ENCODE results near the gene ME3. TPM values are rescaled to one million over a fixed set of nuclear protein-coding genes. Genes with fewer than 3 reads are reported as not detected.

Gene ME3
- polyA plus RNA-seq, 1 donor (not counting 4 experiments of a cell fraction or from before 2014, with no cell fraction given) = 1.0 TPM

GRCh38 chr11:86491027-86491426, 181.4 kb downstream of the ME3 start:
- TF ChIP-seq CTCF (optimal IDR thresholded peaks at IDR 0.05 in 1 of 3, IDR thresholded peaks at IDR 0.05 in 1 of 3, conservative IDR thresholded peaks at IDR 0.05 in 1 of 3; ENCODE audit: extremely low read depth in 1 of 3, insufficient read depth in 2 of 3, low read length in 3 of 3) (no peak), EZH2 (IDR thresholded peaks at IDR 0.05; ENCODE audit: low read length) (no peak)
- no peaks in the 10 kb centered on the region for H3K9me3 ChIP-seq (ENCODE audit: control insufficient read depth, low read depth, low read length)
- H3K79me2 ChIP-seq (ENCODE audit: control insufficient read depth, insufficient read depth, low read length) = no peaks in the 10 kb centered on the region
- dilution Hi-C loops (cut with MboI; ENCODE audit: extremely low pct_ligation_motif_present, low sequenced_read_pairs) = no loop called here
- H3K9me1 ChIP-seq (ENCODE audit: control insufficient read depth, extremely low read depth, insufficient read depth, low read length) = no peaks in the 10 kb centered on the region
- no peaks in the 10 kb centered on the region for H4K20me1 ChIP-seq (ENCODE audit: control insufficient read depth, extremely low read depth, insufficient read depth, low read length)
- no peaks in the 10 kb centered on the region for H3K27me3 ChIP-seq (ENCODE audit: control insufficient read depth, extremely low read depth, insufficient read depth, low read length)
- peaks cover 5% of the 10 kb centered on the region for H3K4me1 ChIP-seq (ENCODE audit: control insufficient read depth, extremely low read depth, insufficient read depth, low read length)
- no peak for DNase-seq (ENCODE audit: low read depth, low spot score)
- H3K27ac ChIP-seq (ENCODE audit: control insufficient read depth, insufficient read depth, low read length) = no peak overlapping the region
- H3K4me3 ChIP-seq (ENCODE audit: control insufficient read depth in 2 of 3, extremely low read depth in 1 of 3, insufficient read depth in 2 of 3, low read depth in 1 of 3, low read length in 3 of 3) = no peak overlapping the region
- FAIRE-seq = no peak
- H3K4me2 ChIP-seq (ENCODE audit: control insufficient read depth, extremely low read depth, insufficient read depth, low read depth, low read length) = no peak overlapping the region
- H3K36me3 ChIP-seq (ENCODE audit: control insufficient read depth in 2 of 2, extremely low read depth in 1 of 2, insufficient read depth in 2 of 2, low read length in 2 of 2) = no peaks in the 10 kb centered on the region
- H3K9ac ChIP-seq (ENCODE audit: control insufficient read depth, extremely low read depth, insufficient read depth, low read length) = no peak overlapping the region
- no peak overlapping the region for H2AFZ ChIP-seq (ENCODE audit: control insufficient read depth, low read length)

GRCh38 chr11:86490582-86490981, 181.8 kb downstream of the ME3 start:
- Histone ChIP-seq H3K9me3 (ENCODE audit: control insufficient read depth, low read depth, low read length) (no peaks in the 10 kb centered on the region), H3K27ac (ENCODE audit: control insufficient read depth, insufficient read depth, low read length) (no peak overlapping the region), H4K20me1 (ENCODE audit: control insufficient read depth, extremely low read depth, insufficient read depth, low read length) (no peaks in the 10 kb centered on the region), H3K4me3 (ENCODE audit: control insufficient read depth in 2 of 3, extremely low read depth in 1 of 3, insufficient read depth in 2 of 3, low read depth in 1 of 3, low read length in 3 of 3) (no peak overlapping the region), H2AFZ (ENCODE audit: control insufficient read depth, low read length) (no peak overlapping the region), H3K4me1 (ENCODE audit: control insufficient read depth, extremely low read depth, insufficient read depth, low read length) (peaks cover 5% of the 10 kb centered on the region), H3K9me1 (ENCODE audit: control insufficient read depth, extremely low read depth, insufficient read depth, low read length) (no peaks in the 10 kb centered on the region), H3K36me3 (ENCODE audit: control insufficient read depth in 2 of 2, extremely low read depth in 1 of 2, insufficient read depth in 2 of 2, low read length in 2 of 2) (no peaks in the 10 kb centered on the region), H3K4me2 (ENCODE audit: control insufficient read depth, extremely low read depth, insufficient read depth, low read depth, low read length) (no peak overlapping the region), H3K27me3 (ENCODE audit: control insufficient read depth, extremely low read depth, insufficient read depth, low read length) (no peaks in the 10 kb centered on the region), H3K79me2 (ENCODE audit: control insufficient read depth, insufficient read depth, low read length) (no peaks in the 10 kb centered on the region), H3K9ac (ENCODE audit: control insufficient read depth, extremely low read depth, insufficient read depth, low read length) (no peak overlapping the region)
- FAIRE-seq (no peak), DNase-seq (ENCODE audit: low read depth, low spot score) (no peak)
- dilution Hi-C loops (cut with MboI; ENCODE audit: extremely low pct_ligation_motif_present, low sequenced_read_pairs) = no loop called here
- no peak for TF ChIP-seq EZH2 (IDR thresholded peaks at IDR 0.05; ENCODE audit: low read length)
- no peak for TF ChIP-seq CTCF (optimal IDR thresholded peaks at IDR 0.05 in 1 of 3, IDR thresholded peaks at IDR 0.05 in 1 of 3, conservative IDR thresholded peaks at IDR 0.05 in 1 of 3; ENCODE audit: extremely low read depth in 1 of 3, insufficient read depth in 2 of 3, low read length in 3 of 3)
